H1 (cell line): ENCODE results near the gene TRDN. TPM values are rescaled to one million over a fixed set of nuclear protein-coding genes. Genes with fewer than 3 reads are reported as not detected.

Source experiments
- CTCF ChIA-PET: fragments of 300-600 bp; sonication (Branson Sonifier 250); formaldehyde crosslinking; loops from one replicate; lab custom pipeline; 2021; ENCODE audit not compliant: partially characterized antibody; lab: Charles Lee
- POLR2A ChIA-PET: fragments of 300-600 bp; sonication (Branson Sonifier 250); formaldehyde crosslinking; loops from one replicate; lab custom pipeline; 2021; ENCODE audit warnings: inconsistent platforms; ENCODE audit not compliant: partially characterized antibody; lab: Charles Lee
- DNase-seq, 2 experiments: peaks; one replicate each; pipeline versions ENCODE4 v3.0.0 to v3.0.0-alpha.2; 2010 to 2022; ENCODE audit warnings: low spot score in 2 of 2, low read depth in 1 of 2, mixed read lengths in 1 of 2
- FAIRE-seq: peaks from 2 replicates; lab custom pipeline; 2011; peaks lifted over from hg19 to GRCh38; lab: Jason Lieb, UNC
- H2AFZ ChIP-seq: 2 replicates; pipeline ENCODE4 v1.8.1; 2012; ENCODE audit warnings: low read length, inconsistent platforms
- H2AK5ac ChIP-seq: 2 replicates; pipeline ENCODE4 v1.6.1; 2013; ENCODE audit warnings: low read depth, low read length
- H2BK120ac ChIP-seq: replicated peaks from 2 replicates; pipeline ENCODE3; 2013; ENCODE audit warnings: low read depth, low read length, inconsistent platforms
- H2BK12ac ChIP-seq: 2 replicates; pipeline ENCODE4 v1.6.1; 2013; ENCODE audit warnings: low read depth, low read length
- H2BK15ac ChIP-seq: 2 replicates; pipeline ENCODE4 v1.6.1; 2013; ENCODE audit warnings: low read length
- H2BK20ac ChIP-seq: 2 replicates; pipeline ENCODE4 v1.6.1; 2013; ENCODE audit warnings: low read length
- H2BK5ac ChIP-seq: 2 replicates; pipeline ENCODE4 v1.6.1; 2013; ENCODE audit warnings: low read depth, low read length
- H3K14ac ChIP-seq: 2 replicates; pipeline ENCODE4 v1.6.1; 2013; ENCODE audit warnings: inconsistent platforms; ENCODE audit not compliant: insufficient read length
- H3K18ac ChIP-seq: 2 replicates; pipeline ENCODE4 v1.6.1; 2013; ENCODE audit warnings: low read length; ENCODE audit errors: extremely low read depth
- H3K23ac ChIP-seq: 2 replicates; pipeline ENCODE4 v1.6.1; 2013; ENCODE audit warnings: inconsistent platforms; ENCODE audit not compliant: insufficient read length
- H3K23me2 ChIP-seq: 2 replicates; pipeline ENCODE4 v1.6.1; 2013; ENCODE audit warnings: low read depth, low read length
- H3K27ac ChIP-seq: 2 replicates; pipeline ENCODE4 v1.6.1; 2011; ENCODE audit warnings: low read depth, low read length, inconsistent platforms
- H3K27me3 ChIP-seq, 4 experiments: replicated peaks in 1 of 4; 1 replicate in 1 of 4; 2 replicates in 3 of 4; pipeline versions ENCODE4 v1.6.1 to v1.8.1; 2011 to 2013; ENCODE audit warnings: low read length in 3 of 4, mild to moderate bottlenecking in 3 of 4, inconsistent platforms in 2 of 4, mixed read lengths in 2 of 4, moderate library complexity in 1 of 4; ENCODE audit not compliant: control insufficient read depth in 3 of 4, insufficient read depth in 3 of 4; ENCODE audit errors: extremely low read depth in 1 of 4
- H3K36me3 ChIP-seq, 4 experiments: 2 replicates each; pipeline versions ENCODE4 v1.6.1 to v1.8.1; 2011 to 2013; ENCODE audit warnings: mild to moderate bottlenecking in 4 of 4, low read length in 3 of 4, moderate library complexity in 2 of 4, control low read depth in 1 of 4, inconsistent platforms in 1 of 4; ENCODE audit not compliant: insufficient read depth in 4 of 4, control insufficient read depth in 2 of 4
- H3K4ac ChIP-seq: replicated peaks from 2 replicates; pipeline ENCODE3; 2013; ENCODE audit warnings: low read length, low read depth, mixed read lengths, inconsistent platforms; ENCODE audit not compliant: insufficient read length
- H3K4me1 ChIP-seq, 4 experiments: replicated peaks in 1 of 4; 1 replicate in 1 of 4; 2 replicates in 3 of 4; pipeline versions ENCODE4 v1.6.1 to v1.8.1; 2011 to 2013; ENCODE audit warnings: low read length in 3 of 4, inconsistent platforms in 2 of 4, mixed read lengths in 1 of 4; ENCODE audit not compliant: insufficient read depth in 4 of 4, control insufficient read depth in 3 of 4
- H3K4me2 ChIP-seq, 2 experiments: 2 replicates each; pipeline versions ENCODE4 v1.6.1 to v1.8.1; 2011 to 2013; ENCODE audit warnings: low read depth in 2 of 2, low read length in 2 of 2, control low read depth in 1 of 2, inconsistent platforms in 1 of 2, mild to moderate bottlenecking in 1 of 2; ENCODE audit not compliant: insufficient read depth in 1 of 2
- H3K4me3 ChIP-seq, 4 experiments: fragments of 200-600, 300-600 bp in 1 of 4; sonication (generic), shearing (Covaris generic), sonication (Bioruptor Twin) in 1 of 4; 2 replicates each; pipeline versions ENCODE4 v1.5.1 to v1.8.1; 2011 to 2016; ENCODE audit warnings: low read length in 4 of 4, low read depth in 3 of 4, control low read depth in 2 of 4, inconsistent platforms in 2 of 4, mild to moderate bottlenecking in 2 of 4, mixed read lengths in 1 of 4, moderate library complexity in 1 of 4; ENCODE audit not compliant: insufficient read depth in 2 of 4; ENCODE audit errors: extremely low read depth in 1 of 4
- H3K56ac ChIP-seq: replicated peaks from 2 replicates; pipeline ENCODE3; 2013; ENCODE audit warnings: low read depth, mild to moderate bottlenecking, mixed read lengths, low read length, inconsistent platforms; ENCODE audit not compliant: insufficient read length
- H3K79me1 ChIP-seq: 2 replicates; pipeline ENCODE4 v1.6.1; 2013; ENCODE audit warnings: low read depth, low read length, control low read depth
- H3K79me2 ChIP-seq, 2 experiments: 2 replicates each; pipeline versions ENCODE4 v1.6.1 to v1.8.1; 2012 to 2013; ENCODE audit warnings: low read length in 2 of 2, mild to moderate bottlenecking in 2 of 2, inconsistent platforms in 1 of 2; ENCODE audit not compliant: insufficient read depth in 2 of 2, control insufficient read depth in 1 of 2
- H3K9ac ChIP-seq, 4 experiments: replicated peaks in 1 of 4; 1 replicate in 1 of 4; 2 replicates in 3 of 4; pipeline versions ENCODE4 v1.6.1 to v1.8.1; 2011 to 2013; ENCODE audit warnings: low read depth in 3 of 4, low read length in 3 of 4, control low read depth in 2 of 4, mild to moderate bottlenecking in 2 of 4, moderate library complexity in 2 of 4, inconsistent platforms in 1 of 4; ENCODE audit errors: extremely low read depth in 1 of 4
- H3K9me3 ChIP-seq, 2 experiments: 2 replicates each; pipeline versions ENCODE4 v1.6.1 to v1.8.1; 2012 to 2013; ENCODE audit warnings: mild to moderate bottlenecking in 2 of 2, moderate library complexity in 2 of 2, control low read depth in 1 of 2, inconsistent platforms in 1 of 2, low read depth in 1 of 2, low read length in 1 of 2, mixed read lengths in 1 of 2; ENCODE audit not compliant: insufficient read depth in 2 of 2
- H4K20me1 ChIP-seq, 2 experiments: replicated peaks in 1 of 2; 2 replicates each; pipeline versions ENCODE3 to v1.8.1; 2011 to 2013; ENCODE audit warnings: inconsistent platforms in 2 of 2, low read length in 2 of 2, mild to moderate bottlenecking in 1 of 2; ENCODE audit not compliant: insufficient read depth in 2 of 2, control insufficient read depth in 1 of 2
- H4K5ac ChIP-seq: 2 replicates; pipeline ENCODE4 v1.6.1; 2013; ENCODE audit warnings: low read length, low read depth, mixed read lengths, inconsistent platforms; ENCODE audit not compliant: insufficient read length
- H4K8ac ChIP-seq: 2 replicates; pipeline ENCODE4 v1.8.0; 2013; ENCODE audit warnings: mild to moderate bottlenecking, moderate library complexity, low read length, inconsistent platforms; ENCODE audit not compliant: insufficient read depth; ENCODE audit errors: extremely low read depth
- H4K91ac ChIP-seq: replicated peaks from 2 replicates; pipeline ENCODE3; 2013; ENCODE audit warnings: low read length, mixed read lengths, inconsistent platforms; ENCODE audit not compliant: insufficient read length
- EGR1 ChIP-seq: IDR thresholded peaks from 2 replicates; pipeline ENCODE4 v1.6.1; 2011; ENCODE audit warnings: low read depth, low read length, borderline replicate concordance
- GABPA ChIP-seq: IDR thresholded peaks from 2 replicates; pipeline ENCODE4 v1.6.1; 2011; ENCODE audit warnings: mild to moderate bottlenecking, low read length, moderate library complexity, borderline replicate concordance; ENCODE audit not compliant: insufficient read depth
- KDM5A ChIP-seq: fragments of 200-600 bp; IDR thresholded peaks from 2 replicates; pipeline ENCODE4 v1.7.1; 2012; ENCODE audit warnings: mild to moderate bottlenecking, low read length, inconsistent platforms, mixed read lengths
- NANOG ChIP-seq: IDR thresholded peaks from 2 replicates; pipeline ENCODE4 v1.6.1; 2011; ENCODE audit warnings: low read length, low read depth, mild to moderate bottlenecking, inconsistent platforms; ENCODE audit not compliant: insufficient read depth, poor library complexity, severe bottlenecking
- POLR2A ChIP-seq, 2 experiments: IDR thresholded peaks; 1 replicate in 1 of 2; 2 replicates in 1 of 2; pipeline ENCODE4 v1.6.1; 2011; ENCODE audit warnings: low read depth in 2 of 2, low read length in 2 of 2, mild to moderate bottlenecking in 2 of 2; ENCODE audit errors: control extremely low read depth in 1 of 2
- SP4 ChIP-seq: IDR thresholded peaks from 2 replicates; pipeline ENCODE4 v1.6.1; 2012; ENCODE audit warnings: low read length, inconsistent platforms
- SRF ChIP-seq: IDR thresholded peaks from 2 replicates; pipeline ENCODE4 v1.6.1; 2011; ENCODE audit warnings: mild to moderate bottlenecking, low read depth, low read length, moderate library complexity
- WGBS, 2 experiments: shearing (Covaris generic) in 1 of 2; methylation state at CpG; one replicate each; pipeline versions ENCODE4 v1.1.6 to v1.1.7; 2013 to 2015; ENCODE audit warnings: low lambda C conversion rate in 2 of 2, mixed read lengths in 2 of 2, inconsistent platforms in 1 of 2, low coverage in 1 of 2, missing lambda C conversion rate in 1 of 2; ENCODE audit not compliant: insufficient replicate concordance in 2 of 2, insufficient coverage in 1 of 2, insufficient read length in 1 of 2; ENCODE audit errors: extremely low coverage in 1 of 2, missing lambda C conversion rate in 1 of 2; 5-methylcytosine and 5-hydroxymethylcytosine counted together
- polyA plus RNA-seq, 7 experiments: library from polyadenylated mRNA; depleted of rRNA in 3 of 7; stranded (reverse) in 5 of 7; unstranded in 2 of 7; fragments of >200 nt in 5 of 7; fragments of 200-250 nt in 2 of 7; gene quantifications; 1 replicate in 5 of 7; 2 replicates in 1 of 7; 4 replicates in 1 of 7; pipeline versions ENCODE4 v1.2.1 to v1.2.3, GENCODE V29; 2011 to 2013; ENCODE audit warnings: missing spikeins in 2 of 7, mixed read lengths in 2 of 7
- total RNA-seq: library from RNA; stranded (reverse); fragmentation: NEBNext Ultra II Directional; extraction: Animal tissue kit (Norgen Biotek cat#: 25700); gene quantifications from 2 replicates; pipeline ENCODE4 v1.2.1, GENCODE V29; 2021
- TF ChIP-seq, protein P1 (sequence below): IDR thresholded peaks from 2 replicates; pipeline ENCODE4 v1.6.1; 2012; ENCODE audit warnings: low read length, inconsistent platforms
- TF ChIP-seq, protein P2 (sequence below), 3 experiments: IDR thresholded peaks; 1 replicate in 2 of 3; 2 replicates in 1 of 3; pipeline versions ENCODE4 v1.5.1 to v1.6.1; 2011; ENCODE audit warnings: low read length in 3 of 3, mild to moderate bottlenecking in 3 of 3, inconsistent platforms in 2 of 3, low read depth in 1 of 3, moderate library complexity in 1 of 3; ENCODE audit not compliant: insufficient read depth in 1 of 3; ENCODE audit errors: control extremely low read depth in 1 of 3
- TF ChIP-seq, protein P3 (sequence below): IDR thresholded peaks from 2 replicates; pipeline ENCODE4 v1.6.1; 2012; ENCODE audit warnings: inconsistent platforms

TRDN gene
- total and polyA plus RNA-seq, 2 of the 8 experiments (the other 6 are each of a cell fraction or from before 2014, with no cell fraction given), result 1.6 to 41.6 TPM

DNA sequence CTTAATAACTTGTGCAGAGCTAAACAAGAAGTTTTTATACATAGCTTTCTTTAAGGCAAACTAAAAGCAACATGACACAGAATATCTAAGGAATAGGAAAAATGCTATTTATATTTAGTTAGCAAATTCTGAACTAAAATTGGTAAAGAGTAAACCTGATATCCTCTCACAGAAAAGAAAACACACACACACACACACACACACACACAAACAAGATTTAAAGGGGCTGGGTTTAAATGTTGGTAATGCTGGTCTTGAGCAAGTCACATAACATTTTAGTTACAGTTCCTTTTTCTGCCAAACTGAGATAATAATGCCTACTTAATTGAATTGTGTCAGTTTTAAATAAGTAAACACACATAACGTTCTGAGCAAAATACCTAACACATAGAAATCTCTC lies 1.6 kb downstream of the TRDN start:
- CTCF ChIA-PET, result interaction anchor here (0.6 kb wide), 1 partner anchor 168 kb away, joined by 3 read pairs; no protein-coding TSS in a partner anchor
- TF ChIP-seq SP4, result no peak
- no peak for TF ChIP-seq KDM5A
- no peak for TF ChIP-seq GABPA
- no peak for TF ChIP-seq EGR1
- TF ChIP-seq SRF, result no peak
- TF ChIP-seq, protein P1, sequence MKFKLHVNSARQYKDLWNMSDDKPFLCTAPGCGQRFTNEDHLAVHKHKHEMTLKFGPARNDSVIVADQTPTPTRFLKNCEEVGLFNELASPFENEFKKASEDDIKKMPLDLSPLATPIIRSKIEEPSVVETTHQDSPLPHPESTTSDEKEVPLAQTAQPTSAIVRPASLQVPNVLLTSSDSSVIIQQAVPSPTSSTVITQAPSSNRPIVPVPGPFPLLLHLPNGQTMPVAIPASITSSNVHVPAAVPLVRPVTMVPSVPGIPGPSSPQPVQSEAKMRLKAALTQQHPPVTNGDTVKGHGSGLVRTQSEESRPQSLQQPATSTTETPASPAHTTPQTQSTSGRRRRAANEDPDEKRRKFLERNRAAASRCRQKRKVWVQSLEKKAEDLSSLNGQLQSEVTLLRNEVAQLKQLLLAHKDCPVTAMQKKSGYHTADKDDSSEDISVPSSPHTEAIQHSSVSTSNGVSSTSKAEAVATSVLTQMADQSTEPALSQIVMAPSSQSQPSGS, result no peak
- no peak for TF ChIP-seq NANOG
- TF ChIP-seq, protein P2, sequence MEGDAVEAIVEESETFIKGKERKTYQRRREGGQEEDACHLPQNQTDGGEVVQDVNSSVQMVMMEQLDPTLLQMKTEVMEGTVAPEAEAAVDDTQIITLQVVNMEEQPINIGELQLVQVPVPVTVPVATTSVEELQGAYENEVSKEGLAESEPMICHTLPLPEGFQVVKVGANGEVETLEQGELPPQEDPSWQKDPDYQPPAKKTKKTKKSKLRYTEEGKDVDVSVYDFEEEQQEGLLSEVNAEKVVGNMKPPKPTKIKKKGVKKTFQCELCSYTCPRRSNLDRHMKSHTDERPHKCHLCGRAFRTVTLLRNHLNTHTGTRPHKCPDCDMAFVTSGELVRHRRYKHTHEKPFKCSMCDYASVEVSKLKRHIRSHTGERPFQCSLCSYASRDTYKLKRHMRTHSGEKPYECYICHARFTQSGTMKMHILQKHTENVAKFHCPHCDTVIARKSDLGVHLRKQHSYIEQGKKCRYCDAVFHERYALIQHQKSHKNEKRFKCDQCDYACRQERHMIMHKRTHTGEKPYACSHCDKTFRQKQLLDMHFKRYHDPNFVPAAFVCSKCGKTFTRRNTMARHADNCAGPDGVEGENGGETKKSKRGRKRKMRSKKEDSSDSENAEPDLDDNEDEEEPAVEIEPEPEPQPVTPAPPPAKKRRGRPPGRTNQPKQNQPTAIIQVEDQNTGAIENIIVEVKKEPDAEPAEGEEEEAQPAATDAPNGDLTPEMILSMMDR (IDR thresholded peaks at IDR 0.05; ENCODE audit: control extremely low read depth in 1 of 3, insufficient read depth in 1 of 3, low read depth in 1 of 3, low read length in 3 of 3), result no peak
- TF ChIP-seq, protein P3, sequence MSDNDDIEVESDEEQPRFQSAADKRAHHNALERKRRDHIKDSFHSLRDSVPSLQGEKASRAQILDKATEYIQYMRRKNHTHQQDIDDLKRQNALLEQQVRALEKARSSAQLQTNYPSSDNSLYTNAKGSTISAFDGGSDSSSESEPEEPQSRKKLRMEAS, result no peak
- no peak for TF ChIP-seq POLR2A (IDR thresholded peaks at IDR 0.05; ENCODE audit: control extremely low read depth in 1 of 2, low read depth in 2 of 2, low read length in 2 of 2)

More for the DNA sequence above, 1.6 kb downstream of the TRDN start:
- Histone ChIP-seq H2AK5ac (no peak overlapping the region), H3K4ac (no peak overlapping the region), H3K23me2 (no peaks in the 10 kb centered on the region), H4K91ac (no peak overlapping the region), H3K79me2 (no peaks in the 10 kb centered on the region), H3K23ac (no peak overlapping the region), H3K79me1 (no peaks in the 10 kb centered on the region), H2BK20ac (no peak overlapping the region), H3K27ac (no peak overlapping the region), H3K4me3 (no peak overlapping the region), H4K5ac (no peak overlapping the region), H3K14ac (no peak overlapping the region), H4K8ac (no peak overlapping the region), H3K4me2 (no peak overlapping the region), H3K9ac (no peak overlapping the region), H3K9me3 (no peaks in the 10 kb centered on the region), H2AFZ (no peak overlapping the region), H3K36me3 (no peaks in the 10 kb centered on the region), H2BK15ac (no peak overlapping the region), H4K20me1 (no peaks in the 10 kb centered on the region), H2BK120ac (no peak overlapping the region), H3K56ac (no peak overlapping the region), H3K4me1 (no peaks in the 10 kb centered on the region; a peak in 1 of 7 replicates), H3K27me3 (no peaks in the 10 kb centered on the region), H2BK5ac (no peak overlapping the region), H2BK12ac (no peak overlapping the region), H3K18ac (no peak overlapping the region)
- DNase-seq (no peak), FAIRE-seq (no peak)
- WGBS, 2 experiments, result 76% methylated on average over 1 of the region's 1 CpG; no CpG with 5 or more reads in 1 of the 2 experiments
- POLR2A ChIA-PET, result no interaction called here
